Measurements from ENCODE around the gene ELAC2.

Gene ELAC2

DNA sequence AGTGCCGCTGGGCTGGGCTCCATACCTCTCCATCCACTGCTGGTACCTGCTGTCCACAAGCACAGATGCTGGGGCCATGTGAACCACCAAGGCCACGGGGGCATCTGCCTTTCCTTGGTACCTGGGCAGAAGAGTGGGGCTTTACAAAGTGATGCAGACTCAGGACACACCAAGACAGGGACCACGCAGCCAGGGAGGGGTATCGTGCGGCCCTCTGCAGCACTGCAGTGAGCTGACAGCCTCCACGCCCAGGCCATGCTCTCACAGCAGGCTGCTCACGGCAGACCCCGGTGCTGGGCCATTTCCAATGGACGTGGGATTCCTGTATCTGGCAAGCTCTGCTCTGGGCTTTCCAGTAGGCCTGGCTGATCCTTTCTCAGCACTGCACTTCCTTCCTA lies 14.4 kb downstream of the ELAC2 start:
- no peak for DNase-seq (ENCODE audit: low read depth)
- no peak overlapping the region for H3K4me3 ChIP-seq (ENCODE audit: low read depth, low read length)
- no peak for TF ChIP-seq CTCF (conservative IDR thresholded peaks at IDR 0.05; ENCODE audit: low read depth, low read length)

GRCh38 chr17:13002761-13003453 lies 14.9 kb downstream of the ELAC2 start:
- peak; percentile 85 for DNase-seq (ENCODE audit: low read depth)
- TF ChIP-seq CTCF (conservative IDR thresholded peaks at IDR 0.05; ENCODE audit: low read depth, low read length): peak; percentile 87
- H3K4me3 ChIP-seq (ENCODE audit: low read depth, low read length): no peak overlapping the region

DNA sequence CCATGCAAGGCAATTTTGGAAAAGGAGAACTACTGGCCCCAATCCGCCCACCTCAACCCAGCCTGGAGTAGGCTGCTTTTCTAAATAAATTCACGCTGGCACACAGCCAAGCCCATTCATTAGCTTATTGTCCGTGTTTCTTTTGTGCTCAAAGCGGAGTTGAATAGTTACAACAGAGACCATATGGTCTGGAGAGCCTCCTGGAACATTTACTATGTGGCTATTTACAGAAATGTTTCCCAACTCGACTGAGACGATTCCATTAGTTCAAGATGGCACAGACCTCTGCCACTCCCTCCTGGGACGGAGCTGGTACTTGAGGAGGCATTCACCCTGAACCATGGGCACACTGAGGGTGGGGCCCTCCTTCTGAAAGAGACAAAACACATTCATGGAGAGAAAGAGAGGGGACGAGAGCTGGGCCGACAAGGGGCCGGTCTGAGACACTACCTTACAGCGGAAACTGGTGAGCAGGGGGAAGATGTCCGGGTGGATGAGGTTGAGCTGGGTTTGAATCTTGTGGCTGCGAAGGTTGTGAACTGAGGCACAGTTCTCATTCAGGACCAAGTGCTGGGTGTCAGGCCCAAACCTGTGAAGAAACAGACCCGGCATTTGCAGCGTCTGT lies 15.7 kb downstream of the ELAC2 start:
- DNase-seq (ENCODE audit: low read depth): no peak
- TF ChIP-seq CTCF (conservative IDR thresholded peaks at IDR 0.05; ENCODE audit: low read depth, low read length): no peak
- no peak overlapping the region for H3K4me3 ChIP-seq (ENCODE audit: low read depth, low read length)

GRCh38 chr17:13000561-13000960 lies 17.3 kb downstream of the ELAC2 start:
- no peak for DNase-seq (ENCODE audit: low read depth)
- TF ChIP-seq CTCF (conservative IDR thresholded peaks at IDR 0.05; ENCODE audit: low read depth, low read length): no peak
- no peak overlapping the region for H3K4me3 ChIP-seq (ENCODE audit: low read depth, low read length)

DNA sequence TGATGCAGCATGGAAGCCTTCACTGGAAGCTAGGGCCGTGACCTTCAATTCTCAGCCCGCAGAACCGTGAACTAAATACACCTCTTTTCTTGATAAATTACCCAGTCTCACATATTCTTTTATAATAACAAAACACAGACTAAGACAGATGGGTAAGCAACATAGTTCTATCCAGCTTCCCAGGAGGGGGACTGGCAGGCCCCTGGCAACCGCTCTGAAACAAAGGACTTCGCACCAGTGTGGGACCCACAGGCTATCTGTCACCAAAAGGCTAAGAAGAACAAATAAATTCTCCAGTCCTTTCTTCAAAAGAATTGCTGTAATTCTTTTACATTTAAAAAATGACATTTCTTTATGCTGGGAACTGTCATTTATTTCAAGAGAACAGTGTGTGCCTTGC lies 19.0 kb downstream of the ELAC2 start:
- H3K4me3 ChIP-seq (ENCODE audit: low read depth, low read length): no peak overlapping the region
- TF ChIP-seq CTCF (conservative IDR thresholded peaks at IDR 0.05; ENCODE audit: low read depth, low read length): no peak
- DNase-seq (ENCODE audit: low read depth): no peak

DNA sequence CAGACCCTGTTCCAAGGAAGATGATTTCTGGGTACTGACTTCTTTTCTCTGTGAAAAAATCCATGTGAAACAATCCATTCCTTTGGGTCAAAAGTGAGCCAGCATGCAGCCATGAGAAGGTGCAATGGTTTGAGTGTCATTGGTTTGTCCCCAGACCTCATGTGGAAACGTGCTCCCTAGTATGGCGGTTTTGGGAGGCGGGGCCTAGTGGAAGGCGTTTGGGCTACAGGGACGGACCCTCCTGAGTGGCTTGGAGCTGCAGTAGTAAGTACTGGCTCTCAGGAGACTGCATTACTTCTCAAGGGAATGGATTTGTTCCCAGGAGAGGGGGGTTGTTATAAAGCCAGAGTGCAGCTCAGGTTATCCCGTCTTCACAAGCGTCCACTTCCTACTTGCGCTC lies 19.4 kb downstream of the ELAC2 start:
- TF ChIP-seq CTCF (conservative IDR thresholded peaks at IDR 0.05; ENCODE audit: low read depth, low read length): no peak

GRCh38 chr17:12996941-12997340 lies 20.9 kb downstream of the ELAC2 start:
- no peak for TF ChIP-seq CTCF (conservative IDR thresholded peaks at IDR 0.05; ENCODE audit: low read depth, low read length)
- no peak overlapping the region for H3K4me3 ChIP-seq (ENCODE audit: low read depth, low read length)
- no peak for DNase-seq (ENCODE audit: low read depth)

More for the DNA sequence above, 19.4 kb downstream of the ELAC2 start:
- no peak for DNase-seq (ENCODE audit: low read depth)
- no peak overlapping the region for H3K4me3 ChIP-seq (ENCODE audit: low read depth, low read length)

Data from choroid plexus epithelial cell (primary cell).